Stimulated activated CD8-positive, alpha-beta memory T cell treated with anti-CD3 and anti-CD28 coated beads, Interleukin-4, amount 100 ng/mL, for 4 hours (primary cell): ENCODE results near the gene ZNF605.
"Not testable (repeated sequence)": the region's sequence is repeated elsewhere in the genome, so short reads cannot be mapped to it uniquely, and the experiment has no call there.

Experiments
- DNase-seq, 2 donors: peaks; one replicate each; pipeline ENCODE4 v3.0.0-alpha.2; 2020; ENCODE audit warnings: low read depth in 2 of 2, low spot score in 1 of 2

The ZNF605 gene

DNA sequence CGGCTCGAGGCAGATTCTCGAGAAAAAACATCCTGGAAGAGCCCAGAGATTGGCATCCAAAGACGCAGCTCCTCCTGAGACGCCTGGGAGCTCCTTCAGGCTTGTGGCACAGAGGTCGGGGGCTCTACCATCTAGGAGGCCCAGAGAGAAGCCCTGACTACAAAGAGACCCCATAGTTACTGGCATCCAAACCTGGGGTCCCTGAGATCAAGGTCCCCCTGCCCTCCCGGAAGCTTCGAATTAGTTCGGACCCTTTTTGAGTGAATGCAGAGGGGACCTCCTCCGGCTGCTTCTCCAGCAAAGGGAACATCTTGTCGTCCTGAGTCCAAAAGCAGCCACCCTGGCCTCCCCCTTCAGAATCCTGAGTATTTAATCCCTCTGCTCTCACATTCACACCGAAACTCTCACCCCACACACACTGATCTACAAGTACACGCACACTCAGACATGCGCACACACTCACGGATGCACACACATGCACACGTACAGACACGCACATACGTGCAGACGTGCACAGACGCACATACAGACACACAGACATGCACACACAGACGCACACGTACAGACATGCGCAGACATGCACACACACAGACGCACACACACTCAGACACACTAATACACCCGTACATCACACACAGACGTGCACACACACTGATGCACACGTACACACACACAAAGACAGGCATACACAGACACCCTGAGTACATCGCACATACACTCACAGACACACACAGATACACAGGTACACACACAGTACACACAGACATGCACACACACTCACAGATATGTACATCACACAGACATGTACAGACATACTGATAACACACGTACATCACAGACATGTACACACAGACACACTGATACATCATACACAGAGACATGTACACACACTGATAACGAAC, 5.9 kb downstream of the ZNF605 start:
- no peak for DNase-seq

DNA sequence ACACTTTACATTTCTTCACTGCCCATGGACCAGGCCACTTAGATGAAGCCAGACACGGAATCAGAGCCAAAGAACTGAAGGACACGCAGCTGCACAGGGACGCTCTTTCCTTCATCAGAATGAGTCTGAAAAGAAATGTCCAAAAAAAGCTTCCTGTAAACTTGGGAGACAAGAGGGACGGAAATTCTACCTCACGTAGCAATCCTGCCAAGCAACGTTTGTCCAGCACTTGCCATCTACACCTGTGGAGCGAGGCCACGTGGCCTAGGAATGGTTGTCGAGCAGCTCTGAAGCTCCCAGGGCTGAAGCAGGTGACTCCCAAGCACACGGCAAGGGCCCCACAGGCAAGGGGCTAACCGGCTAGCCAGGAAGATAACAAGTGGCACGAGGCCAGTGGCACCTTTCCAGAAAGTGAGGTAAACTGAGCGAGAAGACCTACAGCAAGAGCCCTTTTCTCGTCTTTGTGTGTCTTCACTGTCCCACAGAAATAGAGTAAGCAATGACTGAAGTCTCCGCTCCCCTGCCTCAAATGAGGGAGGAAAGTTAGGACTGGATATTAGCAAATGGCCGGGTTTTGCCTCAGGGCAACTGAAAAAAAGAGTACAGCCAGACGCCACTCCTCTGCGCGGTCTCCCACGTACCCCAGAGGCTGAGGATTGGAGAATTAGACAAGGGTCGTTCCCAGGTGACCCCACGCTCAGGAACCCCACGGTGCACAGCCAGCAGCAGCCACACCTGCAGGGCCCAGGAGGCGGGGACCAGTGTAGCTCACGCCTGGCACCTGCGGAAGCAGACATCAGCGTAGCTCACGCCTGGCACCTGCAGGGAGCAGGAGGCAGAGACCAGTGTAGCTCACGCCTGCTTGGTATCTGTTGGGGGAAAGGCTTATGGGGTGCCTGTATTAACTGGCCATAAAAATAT, 7.7 kb downstream of the ZNF605 start:
- DNase-seq = no peak

DNA sequence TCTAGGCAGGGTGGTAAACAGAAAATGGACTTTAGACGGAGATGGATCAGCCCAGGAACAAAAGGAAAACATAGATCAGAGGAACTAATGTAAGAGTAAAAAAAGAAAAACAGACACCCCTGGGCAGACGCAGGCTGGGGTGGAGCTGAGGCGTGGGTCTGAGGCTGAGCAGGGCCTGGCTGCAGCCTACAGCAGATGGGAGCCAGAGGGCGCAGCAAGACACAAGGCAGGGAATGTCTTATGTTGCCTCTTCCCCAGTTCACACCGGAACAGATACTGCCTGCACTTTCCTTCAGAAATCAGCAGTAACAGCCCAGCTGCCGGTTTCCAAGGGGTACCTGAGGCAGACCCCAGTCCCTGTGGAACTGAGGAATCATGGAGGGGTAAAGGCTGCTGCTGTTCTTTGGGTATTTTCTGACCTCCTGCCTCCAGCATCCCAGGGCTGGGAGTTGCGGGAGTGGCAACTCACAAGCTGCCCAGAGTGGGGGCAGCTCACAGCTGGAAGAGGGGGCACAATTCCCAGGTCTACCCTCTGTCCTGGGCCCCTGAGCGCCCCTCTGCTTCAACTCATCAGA, 9.8 kb downstream of the ZNF605 start:
- DNase-seq = no peak

DNA sequence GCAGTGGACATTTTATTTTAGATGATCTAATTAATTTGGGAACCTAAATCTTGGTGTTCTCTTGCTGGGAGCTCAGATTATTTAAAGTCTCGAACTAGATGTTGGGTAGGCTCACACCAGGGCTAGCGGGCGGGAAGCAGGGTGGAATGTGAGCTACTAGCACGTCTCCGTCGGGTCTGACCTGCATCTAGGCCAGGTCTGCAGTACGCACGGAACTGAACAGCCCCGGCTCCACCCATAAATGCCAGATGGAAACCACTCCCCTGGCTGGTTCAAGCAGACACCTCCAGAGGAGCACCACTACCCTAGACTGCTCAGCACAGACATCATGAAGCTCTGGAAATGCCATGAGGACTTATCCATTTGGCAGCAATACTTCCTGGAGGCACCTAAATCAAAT, 10.3 kb downstream of the ZNF605 start:
- no peak for DNase-seq

DNA sequence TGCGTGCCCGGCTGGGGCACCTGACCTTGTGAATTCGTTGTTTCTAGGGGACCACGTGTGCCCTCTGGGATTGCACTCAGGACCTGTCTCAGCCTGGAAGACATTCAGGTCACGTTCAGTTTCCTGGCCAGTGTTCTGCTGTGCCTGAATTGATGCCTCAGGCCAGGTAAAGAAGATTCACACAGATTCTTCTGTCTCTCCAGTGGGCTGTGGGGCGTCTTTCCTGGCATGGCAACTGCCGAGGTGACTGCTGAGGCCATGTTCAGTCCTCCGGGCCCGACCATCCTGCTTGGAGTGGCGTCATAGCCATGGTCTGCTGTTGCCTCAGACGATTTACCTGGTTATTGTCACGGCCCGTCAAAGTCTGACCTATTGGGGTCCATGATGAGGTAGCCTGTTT, 13.5 kb downstream of the ZNF605 start:
- no peak for DNase-seq

DNA sequence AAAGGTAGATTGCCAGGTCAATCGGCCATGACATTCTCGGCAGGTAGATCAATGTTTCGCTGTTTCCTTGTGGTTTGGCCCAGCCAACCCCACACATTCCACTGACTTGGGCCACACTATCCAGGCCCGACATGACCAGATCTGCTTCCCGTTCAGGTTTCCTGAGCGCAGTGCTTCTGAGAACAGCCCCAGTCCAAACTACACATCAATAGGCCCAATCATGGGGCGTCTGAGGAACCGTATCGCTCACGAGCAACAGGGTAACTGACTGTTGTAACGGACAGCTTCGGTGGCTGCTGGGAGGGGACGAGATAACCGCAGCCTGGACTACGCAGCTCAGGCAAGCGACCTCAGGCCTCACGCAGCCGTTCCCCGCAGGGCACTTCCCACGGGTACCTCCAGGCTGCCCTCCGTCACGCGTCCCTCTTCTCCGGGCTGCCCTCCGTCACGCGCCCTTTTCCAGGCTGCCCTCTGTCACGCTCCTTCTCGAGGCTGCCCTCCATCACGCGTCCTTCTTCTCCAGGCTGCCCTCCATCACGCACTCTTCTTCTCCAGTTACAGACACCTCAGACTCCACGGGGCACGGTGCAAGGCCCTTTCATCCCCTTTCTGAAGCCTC, 14.7 kb downstream of the ZNF605 start:
- DNase-seq = no peak

DNA sequence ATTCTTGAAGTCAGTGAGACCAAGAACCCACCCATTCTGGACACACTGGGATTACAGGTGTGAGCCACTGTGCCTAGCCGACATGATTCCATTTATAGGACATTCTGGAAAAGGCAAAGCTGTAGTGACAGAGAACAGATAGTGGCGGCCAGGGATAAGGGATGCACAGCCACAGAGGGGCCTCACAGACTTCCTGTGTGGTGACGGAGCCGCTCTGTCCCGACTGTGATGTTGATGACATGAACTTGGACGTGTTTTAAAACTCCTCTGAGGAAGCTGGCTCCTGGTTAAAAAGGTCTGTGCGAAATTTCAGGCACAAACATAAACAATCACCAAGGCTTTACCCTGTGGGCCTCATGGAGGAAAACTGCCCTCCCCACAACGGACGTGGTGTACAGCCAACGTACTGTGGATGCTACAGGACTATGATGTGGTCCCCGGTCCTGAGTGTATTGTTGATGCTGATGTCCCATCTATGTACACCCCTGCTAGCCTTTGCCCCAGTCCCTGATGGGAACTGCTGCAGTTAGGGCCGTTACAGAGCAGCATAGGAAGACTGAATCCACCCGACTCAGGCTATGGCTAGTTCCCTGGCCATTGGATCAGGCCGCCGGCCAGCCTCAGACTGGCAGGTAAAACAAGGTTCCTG, 15.9 kb downstream of the ZNF605 start:
- DNase-seq = no peak

DNA sequence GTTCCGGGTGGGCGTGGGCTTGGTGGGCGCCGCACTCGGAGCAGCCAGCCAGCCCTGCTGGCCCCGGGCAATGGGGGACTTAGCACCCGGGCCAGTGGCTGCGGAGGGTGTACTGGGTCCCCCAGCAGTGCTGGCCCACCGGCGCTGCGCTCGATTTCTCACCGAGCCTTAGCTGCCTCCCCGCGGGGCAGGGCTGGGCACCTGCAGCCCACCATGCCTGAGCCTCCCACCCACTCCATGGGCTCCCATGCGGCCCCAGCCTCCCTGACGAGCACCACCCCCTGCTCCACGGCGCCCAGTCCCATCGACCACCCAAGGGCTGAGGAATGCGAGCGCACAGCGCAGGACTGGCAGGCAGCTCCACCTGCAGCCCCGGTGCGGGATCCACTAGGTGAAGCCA, 17.3 kb downstream of the ZNF605 start:
- DNase-seq = not testable (repeated sequence)

DNA sequence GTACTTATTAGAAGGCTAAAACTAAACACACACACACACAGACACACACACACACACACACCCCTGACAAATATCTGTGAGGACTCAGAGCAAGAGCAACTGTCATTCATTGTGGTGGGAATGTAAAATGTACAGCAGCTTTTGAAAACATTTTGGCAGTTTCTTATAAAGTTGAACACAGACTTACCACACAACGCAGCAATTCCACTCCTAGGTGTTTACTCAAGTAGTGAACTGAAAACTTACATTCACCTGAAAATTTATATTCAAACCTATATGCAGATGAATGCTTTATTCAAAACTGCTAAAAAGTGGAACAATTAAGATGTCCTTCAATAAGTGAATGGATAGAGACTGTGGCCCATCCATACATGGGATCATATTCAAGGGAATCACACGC, 18.6 kb downstream of the ZNF605 start:
- DNase-seq = no peak

DNA sequence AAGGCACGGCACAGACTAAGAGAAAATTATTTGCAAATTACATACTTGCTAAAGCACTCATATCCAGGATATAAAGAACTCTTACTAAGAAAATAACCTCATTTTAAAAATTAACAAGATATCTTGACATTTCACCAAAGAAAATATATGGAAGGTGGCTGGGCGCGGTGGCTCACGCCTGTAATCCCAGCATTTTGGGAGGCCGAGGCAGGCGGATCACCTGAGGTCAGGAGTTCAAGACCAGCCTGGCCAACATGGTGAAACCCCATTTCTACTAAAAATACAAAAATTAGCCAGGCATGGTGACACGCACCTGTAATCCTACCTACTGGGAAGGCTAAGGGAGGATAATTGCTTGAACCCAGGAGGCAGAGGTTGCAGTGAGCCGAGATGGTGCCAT, 19.2 kb downstream of the ZNF605 start:
- not testable (repeated sequence) for DNase-seq

DNA sequence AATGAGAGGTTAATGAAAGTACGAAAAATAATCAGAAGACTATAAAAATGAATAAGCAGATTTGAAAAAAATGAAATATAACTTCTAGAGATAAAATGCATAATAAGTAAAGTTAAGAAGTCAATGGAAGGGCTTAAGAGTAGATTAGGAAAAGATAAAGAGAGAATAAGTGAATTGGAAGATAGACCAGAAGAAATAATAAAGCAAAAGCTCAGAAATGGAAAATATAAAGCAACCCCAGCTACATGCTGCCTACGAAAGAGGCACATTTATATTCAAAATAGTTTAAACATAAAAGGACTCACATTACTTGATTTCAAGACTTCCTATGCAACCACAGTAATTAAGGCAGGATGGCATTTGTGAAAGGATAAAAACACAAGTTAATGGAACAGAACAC, 19.9 kb downstream of the ZNF605 start:
- no peak for DNase-seq

DNA sequence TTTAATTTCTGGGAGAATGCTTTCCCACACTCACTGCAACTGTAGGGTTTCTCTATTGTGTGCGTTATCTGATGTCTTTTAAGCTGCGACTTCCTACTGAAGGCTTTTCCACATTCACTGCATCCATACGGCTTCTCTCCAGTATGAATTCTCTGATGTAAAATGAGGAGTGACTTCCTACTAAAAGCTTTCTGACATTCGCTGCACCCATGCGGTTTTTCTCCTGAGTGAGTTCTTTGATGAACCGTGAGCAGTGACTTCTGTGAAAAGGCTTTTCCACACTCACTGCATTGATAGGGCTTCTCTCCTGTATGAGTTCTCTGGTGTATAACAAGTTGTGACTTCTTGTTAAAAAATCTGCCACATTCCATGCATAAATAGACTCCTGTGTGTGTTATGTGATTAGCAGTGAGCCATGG, 29.7 kb downstream of the ZNF605 start:
- no peak for DNase-seq

DNA sequence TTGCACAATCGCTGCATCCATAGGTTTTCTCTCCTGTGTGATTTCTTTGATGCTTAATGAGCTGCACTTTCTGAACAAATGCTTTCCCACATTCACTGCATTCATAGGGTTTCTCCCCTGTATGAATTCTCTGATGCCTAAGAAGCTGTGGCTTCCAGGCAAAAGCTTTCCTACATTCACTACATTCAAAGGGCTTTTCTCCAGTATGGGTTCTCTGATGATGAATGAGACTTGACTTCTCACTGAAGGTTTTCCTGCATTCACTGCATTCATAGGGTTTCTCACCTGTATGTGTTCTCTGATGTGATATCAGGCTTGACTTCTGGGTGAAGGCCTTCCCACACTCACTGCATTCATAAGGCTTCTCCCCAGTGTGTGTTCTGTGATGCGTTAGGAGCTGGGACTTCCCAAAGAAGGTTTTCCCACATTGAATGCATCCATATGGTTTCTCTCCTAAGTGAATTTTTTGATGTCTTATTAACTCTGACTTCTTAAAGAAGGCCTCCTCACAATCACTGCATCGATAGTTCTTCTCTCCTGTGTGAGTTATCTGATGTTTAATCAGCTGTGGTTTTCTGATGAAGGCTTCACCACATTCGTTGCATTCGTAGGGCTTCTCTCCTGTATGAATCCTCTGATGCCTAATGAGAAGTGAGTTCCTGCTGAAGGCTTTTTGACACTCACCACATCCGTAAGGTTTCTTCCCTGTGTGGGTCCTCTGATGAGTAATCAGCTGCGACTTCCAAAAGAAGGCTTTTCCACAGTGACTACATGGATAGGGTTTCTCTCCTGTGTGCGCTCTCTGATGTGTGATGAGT, 30.3 kb downstream of the ZNF605 start:
- DNase-seq = no peak

DNA sequence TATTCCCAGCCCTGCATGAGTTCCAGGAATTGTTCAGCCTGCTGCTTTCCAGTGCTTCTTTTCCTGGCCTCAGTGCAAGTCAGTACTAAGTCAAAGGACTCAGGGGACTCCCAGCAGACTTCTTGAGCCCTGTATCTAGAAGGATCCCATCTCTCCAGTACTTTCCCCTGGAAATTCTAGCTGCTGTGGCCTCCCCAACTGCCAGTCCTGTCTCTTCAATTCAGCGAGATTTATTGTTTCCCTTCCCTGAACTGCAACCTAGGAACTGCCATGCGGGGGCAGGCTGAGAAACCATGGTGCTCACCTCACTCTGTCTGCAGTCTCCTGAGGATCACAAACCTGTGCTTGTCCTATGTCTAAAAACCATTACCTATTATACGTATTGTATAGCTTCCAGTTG, 31.8 kb downstream of the ZNF605 start:
- no peak for DNase-seq

DNA sequence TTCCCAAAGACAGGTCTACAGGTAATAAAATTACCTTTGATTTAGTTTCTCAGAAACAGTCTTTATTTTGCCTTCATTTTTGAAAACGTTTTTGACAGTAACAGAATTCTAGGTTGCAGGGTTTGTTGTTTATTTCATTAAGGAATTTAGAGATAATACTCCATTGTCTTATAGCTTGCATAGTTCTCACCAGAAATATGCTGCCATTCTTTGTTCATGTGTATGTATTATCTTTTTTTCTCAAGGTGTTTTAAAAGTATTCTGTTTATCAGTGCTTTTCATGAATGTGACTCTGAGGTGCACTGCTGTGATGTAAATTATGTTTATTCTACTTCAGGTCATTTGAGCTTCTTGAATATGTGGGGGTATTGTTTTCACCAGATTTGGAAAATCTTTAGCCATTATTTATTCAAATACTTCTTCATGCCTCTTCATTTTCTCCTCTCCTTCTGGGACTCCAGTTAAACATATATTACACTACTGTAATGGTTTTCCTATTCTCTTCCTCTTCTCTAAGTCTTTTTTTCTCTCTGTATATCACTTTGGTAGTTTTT, 32.7 kb downstream of the ZNF605 start:
- no peak for DNase-seq

DNA sequence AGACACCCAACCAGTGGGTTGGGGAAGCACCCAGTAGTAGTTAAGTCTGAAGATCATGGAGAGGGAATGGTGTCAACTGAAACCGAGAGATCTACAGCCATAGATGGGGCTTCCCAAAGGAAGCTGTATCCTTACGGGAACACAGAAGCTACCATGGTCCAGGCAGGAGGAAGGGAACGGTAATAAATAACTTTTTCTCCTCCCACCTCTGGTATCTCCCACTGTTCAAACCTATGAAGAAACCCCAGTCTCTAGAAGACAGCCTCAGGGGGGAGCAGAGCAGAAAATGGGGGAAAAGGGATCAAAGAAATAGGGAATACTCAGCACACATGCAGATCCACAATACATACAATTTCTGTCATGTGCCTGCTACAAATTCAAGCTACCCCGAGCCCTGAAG, 33.4 kb downstream of the ZNF605 start:
- no peak for DNase-seq

DNA sequence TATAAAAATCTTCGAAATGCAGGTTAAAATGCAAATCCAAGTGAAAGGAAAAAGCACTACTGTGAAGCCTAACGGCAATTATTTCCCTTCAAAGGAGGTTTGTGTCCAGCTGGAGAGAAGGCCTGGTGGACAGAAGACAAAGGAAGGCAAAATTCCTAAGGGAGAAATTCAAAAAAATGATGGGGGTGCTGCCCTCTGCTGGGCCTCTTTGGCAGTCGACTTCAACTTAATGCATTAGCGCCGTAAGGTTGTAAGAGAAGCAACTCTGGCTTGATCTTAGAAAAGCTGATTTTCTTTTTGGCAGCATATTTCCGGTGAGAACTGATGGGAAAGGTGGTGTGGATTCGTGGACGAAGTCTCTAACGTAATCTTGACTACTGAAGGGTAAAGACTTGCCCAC, 34.4 kb downstream of the ZNF605 start:
- no peak for DNase-seq

DNA sequence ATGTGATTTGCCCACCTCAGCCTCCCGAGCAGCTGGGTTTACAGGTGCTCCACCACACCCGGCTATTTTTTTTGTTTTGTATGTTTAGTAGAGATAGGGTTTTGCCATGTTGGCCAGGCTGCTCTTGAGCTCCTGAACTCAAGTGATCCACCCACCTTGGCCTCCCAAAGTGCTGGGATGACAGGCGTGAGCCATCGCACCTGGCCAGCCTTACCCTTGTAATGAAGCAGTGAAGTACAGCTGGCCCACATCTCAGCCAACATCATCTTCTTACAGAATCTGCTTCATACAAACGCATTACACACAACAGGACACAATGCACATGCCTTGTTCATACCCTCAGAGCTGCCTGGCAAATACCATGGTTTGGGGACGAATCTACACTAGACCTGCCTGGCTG, 37.4 kb downstream of the ZNF605 start:
- no peak for DNase-seq

DNA sequence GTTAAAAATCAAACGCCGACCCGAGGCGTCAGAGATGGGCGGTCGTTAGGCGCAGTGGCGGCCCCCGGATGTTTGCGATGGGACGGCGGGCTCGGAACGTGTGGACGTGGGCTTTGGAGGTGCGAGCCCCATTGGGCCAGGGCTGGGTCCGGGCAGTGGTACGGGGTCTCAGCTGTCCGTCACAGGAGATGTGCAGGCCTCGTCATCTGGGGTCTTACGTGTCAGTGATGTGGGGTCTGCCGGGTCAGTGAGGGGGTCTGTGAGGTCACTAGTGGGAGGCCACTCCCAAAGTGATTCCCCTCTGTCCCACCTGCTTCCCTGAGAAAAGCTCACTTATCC, 47.1 kb downstream of the ZNF605 start:
- no peak for DNase-seq
